SK-N-MC (cell line): ENCODE data around the gene TSC2.
"Not testable (repeated sequence)": the region's sequence is repeated elsewhere in the genome, so short reads cannot be mapped to it uniquely, and the experiment has no call there.

ENCODE experiments used
- EZH2 ChIP-seq: fragments of 200-600 bp; sonication (generic); IDR thresholded peaks from one replicate; pipeline ENCODE4 v1.6.1; 2017; ENCODE audit warnings: antibody characterized with exemption
- POLR2AphosphoS5 ChIP-seq: IDR thresholded peaks from 2 replicates; pipeline ENCODE4 v1.6.1; 2012; ENCODE audit warnings: mild to moderate bottlenecking, low read depth, low read length, borderline replicate concordance

DNA sequence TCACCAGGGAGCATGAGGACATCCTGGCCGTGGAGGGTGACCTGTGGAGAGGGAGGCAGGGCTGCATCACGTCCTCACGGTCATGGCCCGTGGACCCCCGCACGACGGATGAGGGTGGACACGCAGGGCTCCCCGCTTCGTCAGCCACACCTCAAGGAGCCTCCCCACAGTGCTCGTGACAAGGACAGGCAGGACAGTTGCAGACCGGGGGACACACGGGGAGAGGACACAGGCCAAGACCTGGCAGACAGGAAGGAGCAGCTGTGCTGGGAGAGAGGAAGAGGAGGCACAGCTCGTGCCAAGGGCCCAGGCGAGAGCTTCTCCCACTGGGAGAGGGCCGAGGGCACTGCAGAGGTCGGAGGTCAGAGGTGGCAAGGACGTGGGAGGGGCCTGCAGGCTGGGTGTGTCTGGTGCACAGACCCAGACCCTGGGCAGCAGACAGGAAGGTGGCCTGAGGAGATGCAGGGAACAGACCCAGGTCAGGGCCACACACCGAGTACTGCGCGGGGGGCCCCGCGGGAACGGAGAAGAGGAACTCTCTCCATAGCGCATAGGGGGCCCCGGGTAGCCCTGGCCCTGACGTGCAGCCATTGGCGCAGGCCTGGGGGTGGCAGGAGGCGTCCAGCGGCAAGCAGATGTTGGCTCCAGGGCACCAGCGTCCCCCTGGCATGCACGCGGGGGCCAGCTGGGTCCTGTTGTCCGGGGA, 67.3 kb downstream of the TSC2 start:
- not testable (repeated sequence) for TF ChIP-seq EZH2, POLR2AphosphoS5
